Thoracic aorta (tissue), 2 donors: ENCODE measurements around the gene PDE6D. TPM values are rescaled to one million over a fixed set of nuclear protein-coding genes. Genes with fewer than 3 reads are reported as not detected.

ENCODE experiments used
- ATAC-seq: fragments of 150-250 bp; one replicate; pipeline ENCODE4 v1.8.0; 2017; ENCODE audit warnings: low read depth; ENCODE audit not compliant: insufficient number of reproducible peaks, low FRiP score
- DNase-seq: peaks from one replicate; pipeline ENCODE4 v3.0.0-alpha.2; 2020; ENCODE audit warnings: low spot score
- H3K27ac ChIP-seq, 2 donors: fragments of 200-600 bp; sonication (generic); 1 replicate in 1 of 2; 2 replicates in 1 of 2; pipeline ENCODE4 v1.5.1; 2016; ENCODE audit warnings: mild to moderate bottlenecking in 2 of 2, moderate library complexity in 2 of 2
- H3K27me3 ChIP-seq: fragments of 200-600 bp; sonication (generic); replicated peaks from 2 replicates; pipeline ENCODE4 v1.6.0; 2016; ENCODE audit warnings: mild to moderate bottlenecking; ENCODE audit not compliant: insufficient read depth
- H3K36me3 ChIP-seq: fragments of 200-600 bp; sonication (generic); one replicate; pipeline ENCODE4 v1.5.1; 2016
- H3K4me1 ChIP-seq, 2 donors: fragments of 200-600 bp; sonication (generic); 1 replicate in 1 of 2; 2 replicates in 1 of 2; pipeline versions ENCODE4 v1.5.1 to v1.6.0; 2016; ENCODE audit warnings: low read depth in 2 of 2, mild to moderate bottlenecking in 1 of 2; ENCODE audit not compliant: control insufficient read depth in 1 of 2
- H3K4me3 ChIP-seq: fragments of 200-600 bp; sonication (generic); 2 replicates; pipeline ENCODE4 v1.5.1; 2016; ENCODE audit warnings: mild to moderate bottlenecking
- H3K9me3 ChIP-seq: fragments of 200-600 bp; sonication (generic); 2 replicates; pipeline ENCODE4 v1.5.1; 2016
- CTCF ChIP-seq: fragments of 200-600 bp; sonication (generic); IDR thresholded peaks from one replicate; pipeline ENCODE4 v1.5.1; 2019; ENCODE audit warnings: antibody characterized with exemption
- total RNA-seq, 2 donors: library from RNA; depleted of rRNA; stranded (reverse); fragments of >200 nt; gene quantifications; one replicate each; pipeline versions ENCODE4 v1.1.0 to v1.2.3, GENCODE V29; 2016

Gene PDE6D
- total RNA-seq, 2 donors from 2014 or later: 24.9 to 30.2 TPM

DNA sequence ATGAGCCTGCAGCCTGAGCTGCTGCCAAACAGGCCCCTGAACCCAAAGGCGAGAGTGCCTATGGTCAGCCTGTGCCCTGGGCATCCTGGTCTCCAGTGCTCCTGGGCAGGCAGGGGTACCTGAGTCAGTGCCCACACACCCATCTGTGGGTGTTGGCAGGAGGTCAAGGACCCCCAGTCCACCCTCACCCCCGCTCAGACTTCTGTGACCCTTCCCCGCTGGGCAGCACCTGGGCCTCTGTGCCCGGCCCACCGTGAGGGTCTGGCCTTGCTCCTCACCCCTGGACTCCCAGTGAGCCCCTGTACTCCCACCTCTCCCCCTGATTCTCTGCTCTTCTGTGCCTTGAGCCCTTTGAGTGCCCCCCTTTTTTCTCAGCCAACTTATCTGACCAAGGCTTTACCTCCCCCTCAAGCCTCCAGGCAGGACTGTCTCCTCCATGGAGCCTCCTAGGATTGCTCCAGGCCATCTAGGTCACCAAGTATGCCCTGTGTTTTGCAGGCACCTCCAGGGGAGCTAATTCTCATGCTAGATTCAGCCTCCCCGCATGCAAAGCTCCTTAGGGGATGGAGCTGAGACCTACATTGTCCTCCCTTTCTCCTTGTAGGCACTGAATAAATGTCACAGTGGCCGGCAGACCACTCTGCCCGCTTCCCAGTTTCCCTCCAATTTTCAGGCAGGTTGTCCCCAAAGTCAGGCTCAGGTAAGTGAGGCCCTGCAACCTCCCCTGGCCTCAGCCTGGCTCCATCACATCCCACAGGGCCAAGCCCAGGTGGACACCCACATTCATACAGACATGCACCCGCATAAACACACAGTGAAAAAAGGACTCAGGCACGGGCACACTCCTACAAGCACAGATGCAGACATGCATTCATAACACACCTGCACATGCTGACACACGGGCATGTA is 94.6 kb downstream of the PDE6D start:
- H3K27me3 ChIP-seq: no peaks in the 10 kb centered on the region
- no peak overlapping the region for H3K27ac ChIP-seq
- DNase-seq (no peak), ATAC-seq (no peak)
- no peak for TF ChIP-seq CTCF
- no peak overlapping the region for H3K4me3 ChIP-seq
- no peaks in the 10 kb centered on the region for H3K9me3 ChIP-seq
- H3K4me1 ChIP-seq: peaks cover 0 to 6% of the 10 kb centered on the region in 2 donors
- no peaks in the 10 kb centered on the region for H3K36me3 ChIP-seq

- no peak for ATAC-seq
- no peak overlapping the region for H3K4me3 ChIP-seq
Measured at GRCh38 chr2:231685349-231686191, 95.5 kb downstream of the PDE6D start.

GRCh38 chr2:231684314-231685223 is 96.5 kb downstream of the PDE6D start:
- no peak for TF ChIP-seq CTCF
- DNase-seq (no peak), ATAC-seq (no peak)
- Histone ChIP-seq H3K9me3 (no peaks in the 10 kb centered on the region), H3K4me1 (peaks cover 0 to 17% of the 10 kb centered on the region in 2 donors), H3K27me3 (no peaks in the 10 kb centered on the region), H3K36me3 (no peaks in the 10 kb centered on the region), H3K27ac (no peak overlapping the region), H3K4me3 (no peak overlapping the region)

More at GRCh38 chr2:231685349-231686191, 95.5 kb downstream of the PDE6D start:
- peaks cover 0 to 10% of the 10 kb centered on the region in 2 donors for H3K4me1 ChIP-seq
- H3K9me3 ChIP-seq: no peaks in the 10 kb centered on the region
- TF ChIP-seq CTCF: no peak
- DNase-seq: no peak
- no peak overlapping the region for H3K27ac ChIP-seq
- no peaks in the 10 kb centered on the region for H3K27me3 ChIP-seq
- no peaks in the 10 kb centered on the region for H3K36me3 ChIP-seq

- Histone ChIP-seq H3K27ac (no peak overlapping the region), H3K9me3 (no peaks in the 10 kb centered on the region), H3K4me3 (no peak overlapping the region), H3K4me1 (peaks cover 0 to 17% of the 10 kb centered on the region in 2 donors), H3K36me3 (no peaks in the 10 kb centered on the region), H3K27me3 (no peaks in the 10 kb centered on the region)
- DNase-seq (no peak), ATAC-seq (no peak)
- no peak for TF ChIP-seq CTCF
Measured at GRCh38 chr2:231683292-231684235, 97.5 kb downstream of the PDE6D start.
